GM12801 (cell line): ENCODE results near the gene LAP3.

Source experiments
- TF ChIP-seq, protein P1 (sequence below): IDR thresholded peaks from one replicate; pipeline ENCODE4 v1.5.1; 2011; ENCODE audit warnings: control low read depth; ENCODE audit not compliant: insufficient read length; ENCODE audit errors: extremely low read depth

Gene LAP3

DNA sequence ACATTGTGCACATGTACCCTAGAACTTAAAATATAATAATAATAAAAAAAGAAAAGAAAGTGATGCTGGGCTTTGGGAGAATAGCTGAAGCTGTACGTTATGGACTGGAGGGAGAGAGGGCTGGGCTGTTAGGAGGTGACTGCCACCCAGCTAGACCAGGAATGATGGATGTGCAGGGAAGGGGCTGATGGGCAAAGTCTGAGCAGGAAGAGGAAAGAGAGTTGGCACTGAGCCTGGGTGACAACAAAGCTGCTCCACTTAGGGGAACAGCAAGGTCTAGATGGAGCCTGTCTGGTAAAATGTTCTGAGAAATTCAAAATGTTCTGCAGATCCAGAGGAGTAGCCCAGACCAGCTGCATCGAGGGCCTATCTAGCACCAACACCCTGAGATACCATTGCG, 69.7 kb downstream of the LAP3 start:
- TF ChIP-seq, protein P1, sequence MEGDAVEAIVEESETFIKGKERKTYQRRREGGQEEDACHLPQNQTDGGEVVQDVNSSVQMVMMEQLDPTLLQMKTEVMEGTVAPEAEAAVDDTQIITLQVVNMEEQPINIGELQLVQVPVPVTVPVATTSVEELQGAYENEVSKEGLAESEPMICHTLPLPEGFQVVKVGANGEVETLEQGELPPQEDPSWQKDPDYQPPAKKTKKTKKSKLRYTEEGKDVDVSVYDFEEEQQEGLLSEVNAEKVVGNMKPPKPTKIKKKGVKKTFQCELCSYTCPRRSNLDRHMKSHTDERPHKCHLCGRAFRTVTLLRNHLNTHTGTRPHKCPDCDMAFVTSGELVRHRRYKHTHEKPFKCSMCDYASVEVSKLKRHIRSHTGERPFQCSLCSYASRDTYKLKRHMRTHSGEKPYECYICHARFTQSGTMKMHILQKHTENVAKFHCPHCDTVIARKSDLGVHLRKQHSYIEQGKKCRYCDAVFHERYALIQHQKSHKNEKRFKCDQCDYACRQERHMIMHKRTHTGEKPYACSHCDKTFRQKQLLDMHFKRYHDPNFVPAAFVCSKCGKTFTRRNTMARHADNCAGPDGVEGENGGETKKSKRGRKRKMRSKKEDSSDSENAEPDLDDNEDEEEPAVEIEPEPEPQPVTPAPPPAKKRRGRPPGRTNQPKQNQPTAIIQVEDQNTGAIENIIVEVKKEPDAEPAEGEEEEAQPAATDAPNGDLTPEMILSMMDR, result no peak

- TF ChIP-seq, protein P1, result no peak
Observed at GRCh38 chr4:17647176-17647806, 70.3 kb downstream of the LAP3 start.

- TF ChIP-seq, protein P1, result no peak
Observed at GRCh38 chr4:17647927-17648326, 70.9 kb downstream of the LAP3 start.

GRCh38 chr4:17650406-17650805, 73.4 kb downstream of the LAP3 start:
- TF ChIP-seq, protein P1, result no peak

- TF ChIP-seq, protein P1, result no peak
Observed at GRCh38 chr4:17654701-17655100, 77.7 kb downstream of the LAP3 start.

DNA sequence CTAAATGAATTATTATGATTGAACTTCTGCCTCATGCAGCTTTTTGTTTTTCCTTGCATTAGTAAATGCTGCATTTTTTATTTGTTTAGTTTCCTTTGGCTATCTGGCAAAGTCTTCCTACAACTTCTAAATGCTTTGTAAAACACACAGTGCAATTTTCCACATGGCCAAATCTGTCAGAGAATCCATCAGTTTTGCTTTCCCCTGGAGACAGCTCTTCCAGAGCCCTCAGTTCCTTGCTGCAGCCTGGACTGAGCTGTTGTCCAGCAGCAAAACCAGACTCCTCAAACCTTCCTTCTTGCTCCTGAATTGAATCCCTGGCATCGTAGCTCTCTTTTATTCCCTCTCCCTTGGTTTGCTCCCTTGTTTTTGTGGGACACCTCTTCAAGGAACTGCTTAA, 80.1 kb downstream of the LAP3 start:
- TF ChIP-seq, protein P1, result no peak
